Activated T-cell treated with anti-CD3 and anti-CD28 coated beads for 1 hour (primary cell): ENCODE data around the gene KRT4.
"Not testable (repeated sequence)": the region's sequence is repeated elsewhere in the genome, so short reads cannot be mapped to it uniquely, and the experiment has no call there.

ENCODE experiments used
- DNase-seq: peaks from one replicate; pipeline ENCODE4 v3.0.0-alpha.2; 2020; ENCODE audit warnings: low read depth

KRT4 gene

DNA sequence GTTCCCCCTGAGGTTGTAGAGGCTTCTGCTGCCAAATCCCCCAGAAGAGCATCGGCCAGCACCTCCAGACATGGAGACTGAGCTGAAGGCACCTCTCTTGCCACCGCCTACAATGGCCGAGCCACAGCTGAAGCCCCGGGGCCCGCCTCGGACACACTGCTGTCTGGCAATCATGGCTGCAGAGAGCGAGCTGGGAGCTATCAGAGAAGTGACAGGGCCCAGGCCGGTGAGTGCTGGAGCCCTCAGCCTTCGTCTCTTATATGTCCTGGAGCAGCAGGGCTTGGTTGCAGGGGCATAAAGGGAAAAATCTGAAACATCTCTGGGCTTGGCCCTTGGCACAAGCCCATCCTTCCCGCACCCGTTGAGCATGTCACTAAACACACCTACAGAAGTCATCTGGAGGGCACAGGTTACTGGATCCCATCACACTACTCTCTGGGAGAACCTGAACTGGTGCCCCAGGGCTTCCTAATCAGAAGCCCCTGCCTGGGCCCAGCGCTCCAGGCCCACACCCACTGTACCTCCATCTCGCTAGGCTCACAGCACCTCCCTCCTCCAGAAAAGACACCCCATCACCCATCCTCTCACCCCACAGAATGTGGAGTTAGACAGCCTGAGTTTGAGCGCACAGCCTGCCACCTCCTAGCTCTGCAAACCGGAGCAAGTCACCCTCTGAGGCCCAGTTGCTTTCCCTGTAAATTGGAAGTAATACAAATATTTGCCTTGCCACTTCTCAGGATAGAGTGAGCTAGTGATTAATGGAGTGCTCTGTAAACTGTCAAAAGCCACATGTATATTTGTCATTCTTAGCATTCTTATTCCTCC lies at the start of gene KRT4:
Gene KRT4 (minus strand): TSS at position 232 of the 825 bp plus-strand sequence. CDS start 58 bp downstream, at position 174.
- DNase-seq: no peak

DNA sequence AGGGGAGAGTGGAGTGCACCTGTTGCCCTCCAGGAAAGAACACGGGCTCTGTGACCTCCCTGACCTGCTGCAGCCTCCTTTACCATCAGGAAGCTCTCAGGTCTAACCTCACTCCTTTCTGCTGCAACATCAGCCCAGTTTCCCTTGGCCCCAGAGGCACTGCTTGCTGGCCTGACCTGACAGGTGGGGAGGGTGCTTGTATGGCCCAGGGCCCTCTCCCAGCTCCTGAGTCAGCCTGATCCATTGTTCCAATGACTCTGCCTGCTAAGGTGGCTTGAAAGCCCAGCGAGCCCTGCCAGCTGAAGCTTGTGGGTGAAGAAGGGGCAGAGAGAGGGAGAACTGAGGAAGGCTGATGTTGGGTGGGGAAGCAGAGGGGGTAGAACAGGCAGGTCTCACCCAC lies 48.1 kb upstream of the KRT4 start:
- DNase-seq: no peak

DNA sequence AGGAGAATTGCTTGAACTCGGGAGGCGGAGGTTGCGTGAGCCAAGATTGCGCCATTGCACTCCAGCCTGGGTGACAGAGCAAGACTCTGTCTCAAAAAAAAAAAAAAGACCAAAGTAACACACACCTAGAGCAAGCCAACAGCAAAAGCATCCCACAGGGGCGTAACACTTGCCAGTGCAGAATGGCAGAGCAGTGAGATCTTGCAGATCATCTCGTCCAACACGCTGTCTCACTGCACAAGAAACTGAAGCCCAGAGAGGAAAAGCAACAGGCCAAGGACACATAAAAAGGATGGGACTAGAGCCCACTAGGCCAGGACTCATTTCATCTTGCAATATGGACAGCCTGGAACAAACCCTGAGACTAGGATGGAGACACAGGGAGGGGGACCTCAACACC lies 47.6 kb upstream of the KRT4 start:
- no peak for DNase-seq

DNA sequence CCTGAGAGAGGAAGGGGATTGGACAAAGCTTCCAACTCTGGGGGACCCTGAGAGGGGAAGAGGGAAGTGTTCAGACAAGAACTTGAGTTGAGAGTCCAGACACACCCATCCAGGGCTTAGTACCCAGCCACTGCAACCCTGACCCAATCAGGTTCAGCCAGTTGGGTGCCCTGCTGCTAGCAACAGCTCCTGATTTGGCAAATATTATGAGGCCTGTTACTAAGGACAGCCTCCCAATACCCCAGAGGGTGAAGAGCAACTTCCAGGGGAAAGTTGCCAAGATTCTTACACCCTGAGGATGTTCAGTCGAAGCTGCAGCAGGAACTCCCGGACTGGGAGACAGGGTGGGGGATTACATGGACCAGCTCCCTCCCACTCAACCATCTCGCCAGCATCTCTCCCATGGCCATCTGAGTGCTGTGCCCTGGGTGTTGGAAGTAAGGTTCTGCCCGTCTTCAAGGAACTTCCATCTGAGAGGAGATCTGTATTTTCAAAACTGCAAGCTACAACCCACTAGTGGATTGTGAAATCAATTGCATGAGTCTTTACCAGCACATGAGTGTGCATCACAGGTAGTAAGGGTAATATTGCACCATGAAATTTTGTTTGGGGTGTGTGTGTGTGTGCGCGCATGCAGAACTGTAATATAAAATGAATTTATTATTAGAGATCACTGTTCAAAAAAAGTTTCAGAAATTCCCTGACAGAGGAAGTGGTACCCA lies 46.3 kb upstream of the KRT4 start:
- no peak for DNase-seq

DNA sequence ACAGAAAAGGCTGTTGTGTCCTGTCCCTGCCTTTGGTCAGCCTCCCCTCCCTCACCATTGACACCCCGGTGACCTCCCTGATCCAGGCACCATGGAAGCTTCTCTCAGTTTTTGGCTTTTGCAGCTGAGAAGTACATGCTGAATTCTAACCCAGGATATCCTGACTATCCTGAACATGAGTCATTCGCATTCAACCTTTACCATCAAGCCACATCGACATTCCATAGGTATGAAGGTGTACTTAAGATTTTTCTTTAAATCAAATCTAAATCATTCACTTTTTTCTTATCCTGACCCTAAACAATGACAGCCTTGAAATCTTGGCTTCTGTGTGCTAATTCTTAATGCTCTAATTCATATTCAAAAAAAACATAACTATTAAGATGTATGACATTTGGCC lies 43.6 kb upstream of the KRT4 start:
- DNase-seq: no peak

DNA sequence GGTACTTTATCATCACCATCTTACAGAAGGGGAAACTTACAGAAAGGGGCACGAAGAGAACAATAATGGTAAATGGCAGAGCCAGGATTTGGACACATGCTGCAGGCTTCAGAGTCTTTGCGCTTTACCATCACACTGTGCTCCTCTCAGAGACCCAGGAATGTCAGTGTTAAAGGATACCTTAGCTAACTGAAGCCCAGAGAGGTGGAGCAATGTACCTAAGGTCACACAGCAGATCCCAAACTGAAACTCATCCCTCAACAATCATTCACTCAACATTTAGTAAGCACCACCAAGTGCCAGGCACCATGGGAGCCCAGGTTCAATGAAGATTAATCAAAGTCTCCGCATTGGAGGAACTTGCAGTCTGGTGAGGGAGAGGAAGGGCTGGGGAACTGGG lies 42.9 kb upstream of the KRT4 start:
- no peak for DNase-seq

DNA sequence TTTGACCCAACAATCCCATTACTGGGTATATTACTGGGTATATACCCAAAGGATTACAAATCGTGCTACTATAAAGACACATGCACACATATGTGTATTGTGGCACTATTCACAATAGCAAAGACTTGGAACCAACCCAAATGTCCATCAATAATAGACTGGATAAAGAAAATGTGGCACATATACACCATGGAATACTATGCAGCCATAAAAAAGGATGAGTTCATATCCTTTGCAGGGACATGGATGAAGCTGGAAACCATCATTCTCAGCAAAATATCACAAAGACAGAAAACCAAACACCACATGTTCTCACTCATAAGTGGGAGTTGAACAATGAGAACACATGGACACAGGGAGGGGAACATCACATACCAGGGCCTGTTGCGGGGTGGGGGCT lies 42.2 kb upstream of the KRT4 start:
- not testable (repeated sequence) for DNase-seq

DNA sequence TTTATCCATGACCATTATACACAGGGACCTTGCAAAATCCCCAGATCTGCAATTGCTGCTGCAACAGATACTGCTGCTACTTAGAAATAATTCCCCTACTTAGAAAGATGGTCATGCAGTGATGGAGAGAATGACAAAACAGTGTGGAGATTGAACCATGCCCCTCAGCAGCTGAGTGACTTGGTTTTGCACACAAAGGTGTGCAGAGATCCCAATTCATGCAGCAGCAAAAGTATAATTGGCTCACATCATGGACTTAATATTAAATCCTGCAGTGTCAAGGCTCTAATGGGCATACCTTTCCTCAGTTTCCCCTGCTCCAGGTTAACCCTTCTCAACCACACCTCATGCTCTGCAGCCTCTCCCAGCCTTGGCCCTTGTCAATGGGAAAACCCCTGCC lies 37.9 kb upstream of the KRT4 start:
- DNase-seq: no peak

DNA sequence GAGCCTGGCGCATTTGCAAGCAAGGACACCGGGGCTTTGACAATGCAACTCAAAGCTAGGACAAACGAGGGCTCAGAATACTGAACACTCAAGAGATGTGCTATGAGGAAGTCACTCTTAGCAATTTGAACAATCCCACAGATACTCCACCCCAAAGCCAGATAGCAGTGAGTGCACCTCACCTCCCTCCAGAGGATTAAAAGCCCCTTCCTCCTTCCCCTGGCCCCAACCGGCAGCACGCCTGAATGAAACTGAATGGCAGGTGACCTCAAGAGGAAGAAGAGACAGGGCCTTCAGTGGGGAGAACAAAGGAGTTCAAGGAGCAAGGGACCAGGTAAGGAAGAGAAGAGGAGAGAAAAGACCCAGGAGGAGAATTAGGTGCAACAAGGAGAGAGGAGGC lies 36.8 kb upstream of the KRT4 start:
- no peak for DNase-seq

DNA sequence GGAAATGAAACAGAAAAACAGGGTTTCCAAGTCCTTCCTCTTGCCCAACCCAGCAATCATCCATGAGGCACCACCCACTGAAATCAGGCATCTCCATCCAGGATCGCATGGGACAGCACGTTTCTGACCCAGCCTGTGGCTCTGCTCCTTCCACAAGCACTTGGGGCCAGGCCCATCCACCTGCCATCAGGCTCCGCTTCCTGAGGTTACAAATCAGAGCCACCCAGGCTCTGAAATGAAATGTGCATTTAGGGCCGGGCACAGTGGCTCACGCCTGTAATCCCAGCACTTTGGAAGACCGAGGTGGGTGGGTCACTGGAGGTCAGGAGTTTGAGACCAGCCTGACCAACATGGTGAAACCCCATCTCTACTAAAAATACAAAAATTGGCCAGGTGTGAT lies 35.6 kb upstream of the KRT4 start:
- DNase-seq: no peak

DNA sequence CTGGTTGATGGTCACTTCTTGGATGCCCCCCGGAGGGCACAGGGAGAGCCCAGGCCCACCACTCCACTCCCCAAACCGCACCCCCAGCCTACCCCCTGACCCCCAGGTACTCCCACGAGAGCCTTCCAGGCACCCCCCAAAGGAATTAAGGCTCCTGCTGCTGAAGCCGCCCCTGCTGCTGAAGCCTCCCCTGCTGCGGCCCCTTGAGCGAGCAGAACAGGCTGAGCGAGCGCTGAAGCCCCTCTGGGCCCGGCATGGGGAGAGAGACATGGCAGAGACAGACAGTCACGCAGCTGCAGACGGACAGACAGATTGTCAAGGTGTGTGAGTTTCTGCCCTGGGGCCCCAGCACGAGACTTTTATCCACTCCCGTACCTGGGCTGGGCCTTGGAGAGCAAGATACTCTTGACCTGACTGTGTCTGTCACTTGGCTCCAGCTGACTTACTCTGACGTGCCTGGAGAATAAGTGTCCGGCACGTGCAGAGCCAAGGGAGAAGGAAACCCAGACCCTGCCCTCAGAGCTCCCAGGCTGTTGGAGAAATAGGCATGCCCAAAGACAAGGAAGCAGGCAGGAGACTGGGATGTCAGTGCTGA lies 34.8 kb upstream of the KRT4 start, which contains the start of gene KRT78:
Gene KRT78 (minus strand): TSS at position 334 of the 595 bp plus-strand sequence. CDS start 64 bp downstream, at position 270.
- no peak for DNase-seq

DNA sequence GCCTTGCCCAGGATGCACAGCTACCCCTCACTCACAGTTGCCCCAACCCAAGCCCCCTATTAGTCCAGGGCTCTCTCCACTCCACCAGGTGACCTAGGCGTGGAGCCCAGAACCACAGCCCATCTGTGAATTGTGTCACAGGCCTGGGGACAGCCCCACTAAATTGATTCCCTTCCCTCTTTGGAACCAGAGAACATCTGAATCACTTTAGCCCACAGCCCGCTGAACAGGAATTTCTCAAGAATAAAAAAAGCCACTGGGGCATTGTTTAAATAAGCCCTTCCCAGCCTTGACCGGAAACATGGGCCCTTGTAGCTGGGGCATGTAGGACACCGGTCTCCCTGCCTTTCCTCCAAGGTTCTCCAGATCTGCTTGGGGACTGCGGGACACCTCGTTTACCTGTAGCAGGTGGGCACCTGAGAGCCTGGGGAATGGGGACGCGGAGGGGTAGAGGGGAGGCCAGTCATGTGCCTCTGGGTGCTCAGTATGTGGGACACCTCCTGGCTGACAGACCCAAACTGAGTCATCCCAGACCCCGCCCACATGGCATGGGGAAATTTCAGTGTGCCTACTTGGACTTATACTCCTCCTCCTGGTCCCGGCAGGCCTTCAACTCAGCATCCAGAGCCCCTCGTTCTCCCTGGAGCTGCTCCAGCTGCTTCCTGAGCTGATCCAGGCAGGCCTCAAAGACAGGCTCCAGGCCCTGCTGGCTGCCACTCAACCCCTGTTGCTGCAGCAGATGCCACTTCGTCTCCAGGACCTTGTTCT lies 33.6 kb upstream of the KRT4 start:
- DNase-seq: no peak

DNA sequence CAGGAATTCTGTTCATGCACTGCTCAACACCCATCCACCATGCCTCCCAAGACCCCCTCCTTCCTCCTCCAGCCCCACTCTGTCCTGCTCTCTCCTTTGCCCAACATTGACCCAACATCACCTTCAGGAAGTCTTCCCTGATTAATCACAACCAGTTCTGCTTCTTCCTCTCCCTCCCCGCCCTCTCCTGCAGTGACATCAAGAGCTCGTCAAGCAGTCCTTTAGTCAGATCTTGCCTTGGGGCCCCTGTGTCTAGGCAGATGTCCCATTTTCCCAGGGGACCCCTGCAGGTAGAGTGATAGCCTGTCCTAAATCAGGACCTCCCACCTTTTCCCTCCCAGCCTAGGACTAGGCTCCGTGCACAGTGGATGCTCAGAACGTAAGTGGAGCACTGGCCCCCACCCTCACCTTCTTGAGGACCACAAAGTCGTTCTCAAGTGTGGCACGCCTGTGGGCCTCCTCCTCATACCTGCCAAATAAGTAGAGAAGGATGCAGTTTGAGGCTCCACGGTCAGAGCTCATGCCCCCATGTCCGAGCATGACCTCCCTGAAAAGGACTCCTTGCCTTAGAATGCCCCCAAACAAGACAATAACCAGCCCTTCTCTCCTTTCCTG lies 32.5 kb upstream of the KRT4 start:
- DNase-seq: no peak

DNA sequence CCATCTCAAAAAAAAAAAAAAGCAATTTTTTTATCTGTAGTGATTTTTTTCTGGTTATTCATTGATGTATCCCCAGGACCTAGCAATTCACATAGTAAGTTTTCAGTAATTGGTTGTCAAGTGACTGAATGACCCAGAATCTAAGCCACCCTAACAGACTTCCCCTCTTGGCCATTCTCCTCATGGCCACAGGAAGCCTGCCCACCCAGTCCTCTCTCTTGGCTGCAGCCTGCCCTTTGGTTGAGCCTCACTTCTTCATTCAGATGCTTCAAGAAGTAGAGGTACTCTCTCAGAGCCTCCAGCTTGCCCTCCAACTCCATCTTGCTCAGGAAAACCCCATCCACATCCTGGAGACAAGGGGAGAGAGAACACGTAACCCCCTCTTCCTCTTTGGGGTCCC lies 32.0 kb upstream of the KRT4 start:
- no peak for DNase-seq

DNA sequence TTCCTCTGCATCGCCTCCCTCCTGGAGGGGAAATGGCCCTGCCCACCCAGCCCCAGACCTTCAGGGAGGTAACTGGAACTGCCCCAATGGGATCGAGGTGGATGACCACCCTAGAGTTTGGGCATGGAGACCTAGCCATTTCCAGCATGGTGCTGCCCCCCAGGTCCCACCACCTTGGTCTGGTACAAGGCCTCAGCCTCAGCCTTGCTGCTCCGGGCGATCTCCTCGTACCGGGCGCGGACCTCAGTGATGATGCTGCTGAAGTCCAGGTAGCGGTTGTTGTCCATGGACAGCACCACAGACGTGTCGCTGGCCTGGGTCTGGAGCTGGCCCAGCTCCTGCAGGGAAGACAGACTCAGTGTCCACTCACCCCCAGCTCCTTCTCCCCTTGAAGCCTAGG lies 30.5 kb upstream of the KRT4 start:
- DNase-seq: no peak

DNA sequence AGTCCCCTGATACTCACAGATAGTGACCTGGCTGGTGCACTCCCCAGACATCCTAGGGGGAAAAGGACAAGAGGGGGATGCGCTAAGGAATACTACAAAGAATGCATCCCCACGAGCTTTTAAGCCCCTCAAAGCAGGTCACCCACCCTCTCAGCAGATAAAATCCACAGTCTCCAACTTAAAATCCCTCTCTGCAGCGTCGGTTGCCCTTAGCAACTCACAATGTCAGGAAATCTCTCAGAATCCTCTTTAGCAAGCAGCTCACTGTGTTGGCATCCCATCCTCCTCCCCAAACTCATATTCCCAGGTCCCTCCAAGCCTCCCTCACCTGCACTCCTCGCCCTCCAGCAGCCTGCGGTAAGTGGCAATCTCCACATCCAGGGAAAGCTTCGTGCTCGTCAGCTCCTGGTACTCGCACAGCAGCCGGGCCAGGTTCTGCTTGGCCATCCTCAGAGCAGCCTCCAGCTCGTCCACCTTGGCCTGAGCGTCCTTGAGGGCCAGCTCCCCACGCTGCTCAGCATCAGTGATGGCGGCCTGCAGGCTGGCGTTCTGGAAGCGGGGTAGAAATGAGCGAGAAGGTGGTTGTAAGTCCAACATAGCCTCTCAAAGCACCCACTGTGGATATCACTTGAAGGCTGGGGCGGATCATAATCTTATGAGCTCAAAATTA lies 25.7 kb upstream of the KRT4 start:
- no peak for DNase-seq

DNA sequence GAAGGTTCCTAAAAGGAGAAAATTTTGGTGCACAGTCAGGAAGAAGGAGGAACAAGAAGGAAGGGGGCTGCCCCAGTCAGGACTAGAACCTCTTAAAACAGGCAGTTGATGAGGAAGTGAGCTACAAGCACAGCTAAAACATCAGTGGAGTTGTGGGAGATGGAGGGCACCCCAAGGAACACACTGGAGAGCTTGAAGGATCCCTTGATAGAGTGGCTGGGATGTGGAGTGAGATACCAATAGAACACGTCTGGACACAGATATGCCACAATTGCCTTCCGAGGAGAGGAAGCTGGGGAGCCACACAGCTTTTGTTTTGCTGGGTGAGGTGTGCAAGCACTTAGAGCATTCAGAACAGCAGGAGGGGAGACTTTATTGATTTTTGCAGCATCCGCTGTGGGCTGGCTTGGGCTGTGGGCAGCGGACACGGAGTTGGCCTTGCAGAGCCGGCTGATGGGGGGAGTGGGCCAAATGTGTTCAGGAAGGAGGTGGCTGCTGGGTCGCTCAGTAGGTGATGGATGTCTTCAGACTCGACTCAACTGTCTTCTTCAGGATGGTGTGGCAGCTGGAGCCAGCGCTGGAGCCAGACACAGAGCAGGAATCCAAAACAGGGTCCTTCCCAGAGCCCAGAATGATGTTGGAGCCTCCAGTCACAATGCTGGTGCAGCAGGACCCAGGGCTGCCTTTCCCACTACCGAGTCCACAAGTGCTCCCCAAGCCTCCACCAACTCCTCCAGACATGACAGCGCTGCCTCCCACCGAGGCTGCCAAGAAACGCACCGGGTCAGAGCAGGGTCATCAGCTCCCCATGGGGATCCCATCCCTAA lies 24.9 kb upstream of the KRT4 start:
- no peak for DNase-seq

DNA sequence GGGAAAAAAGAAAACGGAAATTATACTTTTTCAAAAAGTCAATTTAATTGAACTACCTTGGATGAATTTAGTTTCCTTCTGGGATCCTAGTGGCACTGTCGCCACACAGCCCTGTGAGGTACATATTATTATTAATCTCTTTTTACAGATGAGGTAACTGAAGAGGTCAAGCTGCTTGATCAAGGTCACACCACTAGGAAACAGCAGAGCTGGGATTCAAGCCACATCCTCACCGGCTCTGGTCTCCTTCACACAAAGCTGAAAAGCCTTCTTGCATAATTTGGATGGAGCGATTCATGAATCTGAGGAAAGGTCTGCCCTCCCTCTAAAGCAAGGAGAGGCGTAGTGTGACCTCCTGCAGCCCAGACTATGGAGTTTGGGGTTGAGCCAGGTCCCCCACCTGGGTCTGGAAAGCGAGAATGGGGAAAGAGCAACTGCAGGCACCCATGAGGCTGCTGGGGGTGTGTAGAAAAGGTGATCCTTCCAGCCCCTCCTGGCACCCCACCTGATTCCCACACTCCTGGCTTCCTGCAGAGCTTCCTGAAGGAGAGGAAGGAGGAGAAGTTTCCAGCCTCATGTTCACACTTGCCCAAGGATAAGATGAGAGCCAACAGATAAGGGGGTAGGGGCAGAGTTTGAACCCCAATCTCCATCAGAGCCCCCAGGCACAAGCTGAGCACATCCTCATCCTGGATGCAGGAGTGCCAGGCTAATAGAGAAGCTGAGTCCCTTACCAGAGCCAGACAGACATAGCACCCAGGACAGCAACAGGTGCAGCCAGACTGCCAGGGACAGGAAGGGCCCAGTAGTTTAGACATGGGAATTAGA lies 24.1 kb upstream of the KRT4 start:
- no peak for DNase-seq

DNA sequence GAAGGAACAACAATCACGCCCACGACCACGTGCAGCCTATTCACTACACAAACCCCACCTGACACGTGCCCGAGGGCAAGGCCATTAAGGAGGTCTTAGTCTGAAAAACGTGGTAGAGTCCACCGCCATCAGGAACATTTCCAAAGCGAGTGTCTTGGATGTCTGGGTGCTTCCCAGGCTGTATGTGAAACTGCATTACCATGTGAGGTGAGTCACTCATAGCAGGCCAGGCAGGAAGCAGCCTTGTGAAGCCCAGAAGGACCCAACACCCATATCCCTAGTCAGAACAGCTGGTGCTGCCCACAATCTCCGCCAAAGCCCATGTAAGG lies 23.5 kb upstream of the KRT4 start:
- DNase-seq: no peak
